Rectal smooth muscle tissue (tissue), 1 donor: Measurements from ENCODE around the gene UFC1.
A peak's percentile ranks its signal among the peaks of the same experiment; 100 is the strongest.

Experiments used
- H3K27ac ChIP-seq: one replicate; pipeline ENCODE4 v1.7.0; 2013; ENCODE audit warnings: low read depth, low read length, inconsistent platforms
- H3K27me3 ChIP-seq: one replicate; pipeline ENCODE4 v1.7.0; 2013; ENCODE audit warnings: low read length; ENCODE audit not compliant: control insufficient read depth, insufficient read depth
- H3K36me3 ChIP-seq: one replicate; pipeline ENCODE4 v1.7.0; 2013; ENCODE audit warnings: low read length; ENCODE audit not compliant: control insufficient read depth, insufficient read depth
- H3K4me1 ChIP-seq: one replicate; pipeline ENCODE4 v1.7.0; 2013; ENCODE audit warnings: low read length; ENCODE audit not compliant: control insufficient read depth, insufficient read depth
- H3K4me3 ChIP-seq: one replicate; pipeline ENCODE4 v1.7.0; 2013; ENCODE audit warnings: low read length
- H3K9ac ChIP-seq: one replicate; pipeline ENCODE4 v1.7.0; 2013; ENCODE audit warnings: low read length

Gene UFC1

DNA sequence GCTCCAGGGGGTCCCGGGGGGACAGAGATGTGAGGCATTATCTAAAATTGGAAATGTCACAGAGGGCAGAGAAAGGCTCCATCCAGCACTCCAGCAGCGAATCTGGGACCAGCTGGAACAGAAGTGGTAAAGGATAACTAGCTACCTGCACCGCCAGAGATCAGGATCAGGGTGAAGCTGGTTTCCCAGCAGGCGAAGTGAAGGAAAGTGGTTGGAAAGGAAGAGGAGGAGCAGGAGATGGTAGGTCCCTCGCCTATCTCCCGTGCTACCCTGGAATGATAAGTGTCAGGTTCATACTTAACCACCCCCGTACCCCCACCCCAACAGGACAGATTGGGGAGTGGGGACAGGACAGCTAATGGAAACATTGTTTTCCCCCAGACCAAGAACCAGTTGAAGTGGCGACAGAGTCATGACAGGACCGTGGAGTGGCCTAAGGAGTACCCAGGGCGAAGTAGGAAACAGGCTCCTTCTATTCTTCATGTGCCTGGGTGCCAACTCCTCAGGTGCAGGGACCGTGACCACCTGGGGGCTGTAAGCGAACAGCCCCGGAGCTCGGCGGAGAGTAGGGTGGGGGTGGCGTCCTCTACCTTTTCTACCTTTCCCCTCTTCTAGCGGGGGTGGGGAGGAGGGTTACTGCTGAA is 22.8 kb downstream of the UFC1 start:
- peak overlapping the region; percentile 98 for H3K4me3 ChIP-seq
- peak overlapping the region; percentile 91 for H3K9ac ChIP-seq
- H3K4me1 ChIP-seq = peaks cover 9% of the 10 kb centered on the region
- peak overlapping the region; percentile 89 for H3K27ac ChIP-seq
- peaks cover 17% of the 10 kb centered on the region for H3K36me3 ChIP-seq
- H3K27me3 ChIP-seq = no peaks in the 10 kb centered on the region

DNA sequence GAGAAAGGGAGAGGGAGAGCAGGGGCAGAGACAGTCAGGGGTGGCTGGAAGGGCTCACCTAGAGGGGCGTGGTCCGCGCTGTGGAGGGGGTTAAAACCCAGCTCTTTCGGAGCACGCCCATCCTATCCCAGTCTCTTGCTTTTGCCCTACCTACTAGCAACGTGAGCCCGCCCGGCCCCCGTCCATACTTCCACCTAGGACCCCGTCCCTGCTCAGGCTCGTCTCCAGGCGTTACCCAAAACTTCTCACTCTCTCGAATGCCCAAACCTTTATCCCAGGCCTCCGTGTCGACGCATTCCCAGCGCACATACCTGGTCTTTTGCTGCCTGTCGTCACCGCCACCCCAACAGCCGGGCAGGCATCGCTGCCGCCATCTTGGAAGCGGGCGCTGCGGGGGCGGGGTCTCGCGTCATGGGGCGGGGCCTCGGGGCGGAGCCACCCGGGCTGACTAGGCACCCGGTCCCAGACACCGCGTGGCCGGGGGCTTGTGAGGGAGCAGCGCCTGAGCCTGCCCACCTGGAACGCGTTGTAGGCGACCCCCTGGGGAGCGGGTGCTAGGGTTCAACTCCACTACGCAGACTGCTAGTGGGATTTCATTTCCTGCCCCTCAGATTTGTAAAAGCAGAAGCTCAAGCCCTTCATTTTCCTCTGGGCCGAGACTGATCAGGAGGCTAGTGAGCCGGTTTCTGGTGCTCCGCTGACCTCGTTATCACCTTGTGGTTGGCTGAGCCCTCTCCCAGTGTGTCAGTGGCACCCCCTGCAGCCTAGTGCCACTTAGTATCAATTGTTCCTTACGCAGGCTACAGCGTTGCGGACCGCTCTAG is 23.5 kb downstream of the UFC1 start, which contains the start of gene B4GALT3:
Gene B4GALT3 (minus strand): TSS at position 396 of the 824 bp plus-strand sequence. CDS start 1,447 bp downstream, outside the sequence.
- H3K27me3 ChIP-seq = no peaks in the 10 kb centered on the region
- H3K36me3 ChIP-seq = peaks cover 17% of the 10 kb centered on the region
- H3K27ac ChIP-seq = peak within 1 kb of the TSS; percentile 89
- peak within 1 kb of the TSS; percentile 98 for H3K4me3 ChIP-seq
- H3K4me1 ChIP-seq = peaks cover 9% of the 10 kb centered on the region
- peak within 1 kb of the TSS; percentile 91 for H3K9ac ChIP-seq

- Histone ChIP-seq H3K36me3 (peaks cover 16% of the 10 kb centered on the region), H3K27ac (peak overlapping the region; percentile 89), H3K27me3 (no peaks in the 10 kb centered on the region), H3K4me3 (peak overlapping the region; percentile 98), H3K4me1 (peaks cover 9% of the 10 kb centered on the region), H3K9ac (peak overlapping the region; percentile 81)
Measured at GRCh38 chr1:161177936-161178244, 24.1 kb downstream of the UFC1 start.

DNA sequence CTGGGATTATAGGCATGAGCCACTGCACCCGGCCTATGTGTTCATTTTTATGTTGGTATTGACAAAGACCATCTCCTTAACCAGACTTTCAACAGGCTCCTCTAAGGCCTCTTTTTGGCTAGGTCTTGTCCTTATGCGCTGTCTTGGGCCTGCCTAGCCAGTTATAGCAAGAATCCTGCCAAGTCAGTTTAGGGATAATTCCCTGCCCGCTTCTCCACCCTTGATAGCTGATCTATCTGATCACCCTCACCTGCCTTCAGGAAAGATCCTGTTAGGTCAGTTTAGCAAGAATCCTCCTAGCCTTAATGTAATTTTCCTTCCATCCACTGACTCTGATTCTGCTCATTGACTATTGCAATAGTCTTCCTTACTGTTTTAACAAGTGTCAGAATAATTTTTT is 25.9 kb downstream of the UFC1 start:
- Histone ChIP-seq H3K4me3 (no peak overlapping the region), H3K9ac (no peak overlapping the region), H3K27me3 (no peaks in the 10 kb centered on the region), H3K4me1 (peaks cover 9% of the 10 kb centered on the region), H3K27ac (no peak overlapping the region), H3K36me3 (peaks cover 10% of the 10 kb centered on the region)

- no peak overlapping the region for H3K4me3 ChIP-seq
- H3K27me3 ChIP-seq = no peaks in the 10 kb centered on the region
- peaks cover under 1% of the 10 kb centered on the region for H3K36me3 ChIP-seq
- peaks cover 9% of the 10 kb centered on the region for H3K4me1 ChIP-seq
- no peak overlapping the region for H3K27ac ChIP-seq
- no peak overlapping the region for H3K9ac ChIP-seq
Measured at GRCh38 chr1:161180639-161181038, 26.9 kb downstream of the UFC1 start.

- no peak overlapping the region for H3K4me3 ChIP-seq
- H3K27me3 ChIP-seq = no peaks in the 10 kb centered on the region
- peaks cover 4% of the 10 kb centered on the region for H3K4me1 ChIP-seq
- H3K9ac ChIP-seq = no peak overlapping the region
- H3K27ac ChIP-seq = no peak overlapping the region
- no peaks in the 10 kb centered on the region for H3K36me3 ChIP-seq
Measured at GRCh38 chr1:161182214-161182613, 28.4 kb downstream of the UFC1 start.

DNA sequence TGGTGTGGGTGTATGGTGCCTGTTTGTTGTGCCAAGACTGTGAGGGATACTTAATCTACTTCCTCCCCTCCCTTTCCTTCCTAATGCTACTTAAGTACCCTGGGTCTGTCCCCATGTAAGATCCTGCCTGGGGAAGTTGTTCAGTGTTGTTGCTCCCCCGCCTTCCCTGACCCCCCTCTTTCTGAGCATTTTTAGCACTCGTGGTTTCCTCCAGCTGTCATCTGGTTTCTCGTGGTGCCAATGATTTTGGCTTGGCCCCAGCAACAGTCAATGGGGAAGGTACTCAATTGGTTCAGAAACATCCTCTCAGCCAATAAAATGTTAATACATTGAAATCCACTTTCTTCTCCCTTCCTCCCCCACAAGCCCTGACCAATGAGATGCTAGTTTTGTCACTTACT is 31.5 kb downstream of the UFC1 start:
- no peak overlapping the region for H3K9ac ChIP-seq
- no peak overlapping the region for H3K27ac ChIP-seq
- no peaks in the 10 kb centered on the region for H3K27me3 ChIP-seq
- H3K4me3 ChIP-seq = no peak overlapping the region
- no peaks in the 10 kb centered on the region for H3K36me3 ChIP-seq
- H3K4me1 ChIP-seq = no peaks in the 10 kb centered on the region

- Histone ChIP-seq H3K27ac (no peak overlapping the region), H3K4me1 (no peaks in the 10 kb centered on the region), H3K9ac (no peak overlapping the region), H3K4me3 (no peak overlapping the region), H3K36me3 (no peaks in the 10 kb centered on the region), H3K27me3 (no peaks in the 10 kb centered on the region)
Measured at GRCh38 chr1:161185732-161186311, 32.0 kb downstream of the UFC1 start.

GRCh38 chr1:161187311-161187710 is 33.5 kb downstream of the UFC1 start:
- H3K36me3 ChIP-seq = no peaks in the 10 kb centered on the region
- H3K27me3 ChIP-seq = no peaks in the 10 kb centered on the region
- no peaks in the 10 kb centered on the region for H3K4me1 ChIP-seq
- no peak overlapping the region for H3K27ac ChIP-seq
- no peak overlapping the region for H3K4me3 ChIP-seq
- no peak overlapping the region for H3K9ac ChIP-seq

- Histone ChIP-seq H3K27me3 (no peaks in the 10 kb centered on the region), H3K36me3 (no peaks in the 10 kb centered on the region), H3K9ac (no peak overlapping the region), H3K27ac (no peak overlapping the region), H3K4me1 (no peaks in the 10 kb centered on the region), H3K4me3 (no peak overlapping the region)
Measured at GRCh38 chr1:161188381-161188780, 34.6 kb downstream of the UFC1 start.

DNA sequence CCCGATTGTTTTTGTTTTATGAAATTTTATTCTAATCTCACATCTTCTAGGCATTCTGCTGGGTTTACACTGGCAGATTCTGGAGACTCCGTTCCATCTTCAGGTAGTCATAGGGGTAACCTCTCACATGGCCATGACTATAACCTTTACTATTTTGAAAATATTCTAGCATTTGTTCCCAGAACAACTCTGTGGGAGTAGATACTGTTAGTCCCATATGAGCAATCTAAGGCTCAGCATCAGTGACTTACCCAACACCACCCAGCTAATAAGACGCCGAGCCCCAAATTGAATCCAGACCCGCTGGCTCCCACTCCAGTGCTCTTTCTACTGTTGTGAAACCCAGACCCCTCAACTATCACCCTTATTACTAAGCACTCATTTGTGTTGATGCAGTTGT is 35.3 kb downstream of the UFC1 start:
- no peak overlapping the region for H3K4me3 ChIP-seq
- H3K9ac ChIP-seq = no peak overlapping the region
- H3K27me3 ChIP-seq = no peaks in the 10 kb centered on the region
- H3K27ac ChIP-seq = no peak overlapping the region
- H3K36me3 ChIP-seq = no peaks in the 10 kb centered on the region
- H3K4me1 ChIP-seq = no peaks in the 10 kb centered on the region

GRCh38 chr1:161190962-161191521 is 37.3 kb downstream of the UFC1 start:
- Histone ChIP-seq H3K36me3 (no peaks in the 10 kb centered on the region), H3K4me3 (no peak overlapping the region), H3K4me1 (no peaks in the 10 kb centered on the region), H3K27ac (no peak overlapping the region), H3K27me3 (no peaks in the 10 kb centered on the region), H3K9ac (no peak overlapping the region)
